Astrocyte (in vitro differentiated cells and primary cell): ENCODE results near the gene NSD1. TPM values are rescaled to one million over a fixed set of nuclear protein-coding genes. Genes with fewer than 3 reads are reported as not detected.

Experiments
- DNase-seq: peaks from one replicate; pipeline ENCODE4 v3.0.0-alpha.2; 2010; ENCODE audit warnings: low read depth
- FAIRE-seq: peaks from 2 replicates; lab custom pipeline; 2011; peaks lifted over from hg19 to GRCh38; lab: Jason Lieb, UNC
- H2AFZ ChIP-seq: 2 replicates; pipeline ENCODE4 v1.6.0; 2012; ENCODE audit warnings: low read depth, low read length, inconsistent platforms
- H3K27ac ChIP-seq: 2 replicates; pipeline ENCODE4 v1.5.1; 2011; ENCODE audit warnings: low read depth, low read length, inconsistent platforms
- H3K27me3 ChIP-seq: 2 replicates; pipeline ENCODE4 v1.6.0; 2011; ENCODE audit warnings: low read length, inconsistent platforms; ENCODE audit not compliant: insufficient read depth
- H3K36me3 ChIP-seq: 2 replicates; pipeline ENCODE4 v1.5.1; 2011; ENCODE audit warnings: low read length, inconsistent platforms; ENCODE audit not compliant: insufficient read depth
- H3K4me1 ChIP-seq: 2 replicates; pipeline ENCODE4 v1.5.1; 2011; ENCODE audit warnings: low read length, inconsistent platforms; ENCODE audit not compliant: insufficient read depth
- H3K4me2 ChIP-seq: 2 replicates; pipeline ENCODE4 v1.6.0; 2012; ENCODE audit warnings: low read length, inconsistent platforms
- H3K4me3 ChIP-seq: 2 replicates; pipeline ENCODE4 v1.5.1; 2011; ENCODE audit warnings: low read depth, mild to moderate bottlenecking, low read length, inconsistent platforms; ENCODE audit not compliant: insufficient read depth
- H3K79me2 ChIP-seq: 2 replicates; pipeline ENCODE4 v1.6.0; 2012; ENCODE audit warnings: mild to moderate bottlenecking, low read length, inconsistent platforms; ENCODE audit not compliant: insufficient read depth
- H3K9ac ChIP-seq: 2 replicates; pipeline ENCODE4 v1.6.0; 2012; ENCODE audit warnings: mild to moderate bottlenecking, low read length, inconsistent platforms
- H3K9me3 ChIP-seq: 2 replicates; pipeline ENCODE4 v1.5.1; 2012; ENCODE audit warnings: low read depth, mild to moderate bottlenecking, low read length, inconsistent platforms; ENCODE audit not compliant: insufficient read depth
- H4K20me1 ChIP-seq: 2 replicates; pipeline ENCODE4 v1.6.0; 2012; ENCODE audit warnings: low read length, inconsistent platforms; ENCODE audit not compliant: insufficient read depth
- H3K27ac Mint-ChIP-seq: one replicate; pipeline ENCODE4 v1.8.0; 2021; ENCODE audit warnings: mild to moderate bottlenecking, mixed read lengths; ENCODE audit not compliant: unreplicated experiment
- H3K27me3 Mint-ChIP-seq: one replicate; pipeline ENCODE4 v1.8.0; 2021; ENCODE audit warnings: low read depth, mixed read lengths; ENCODE audit not compliant: unreplicated experiment
- H3K36me3 Mint-ChIP-seq: one replicate; pipeline ENCODE4 v1.8.0; 2021; ENCODE audit warnings: low read depth, mixed read lengths; ENCODE audit not compliant: unreplicated experiment
- H3K4me1 Mint-ChIP-seq: one replicate; pipeline ENCODE4 v1.8.0; 2021; ENCODE audit warnings: low read depth, mixed read lengths; ENCODE audit not compliant: unreplicated experiment
- H3K4me3 Mint-ChIP-seq: one replicate; pipeline ENCODE4 v1.8.0; 2021; ENCODE audit warnings: mild to moderate bottlenecking, moderate library complexity, mixed read lengths; ENCODE audit not compliant: unreplicated experiment
- H3K9me3 Mint-ChIP-seq: one replicate; pipeline ENCODE4 v1.8.0; 2021; ENCODE audit warnings: mild to moderate bottlenecking, mixed read lengths; ENCODE audit not compliant: unreplicated experiment
- CTCF ChIP-seq: IDR thresholded peaks from 2 replicates; pipeline ENCODE4 v1.5.1; 2011; ENCODE audit warnings: low read depth, mild to moderate bottlenecking, inconsistent platforms, low read length, moderate library complexity; ENCODE audit not compliant: insufficient read depth
- EZH2 ChIP-seq: IDR thresholded peaks from 2 replicates; pipeline ENCODE4 v1.6.1; 2012; ENCODE audit warnings: mild to moderate bottlenecking, low read length, inconsistent platforms; ENCODE audit not compliant: insufficient read depth
- total RNA-seq: library from RNA; stranded (reverse); gene quantifications from 2 replicates; pipeline ENCODE4 v1.2.1, GENCODE V29; 2021

Gene NSD1
- total RNA-seq, 1 donor from 2014 or later: 71.9 TPM

- no peak overlapping the region for H3K4me3 Mint-ChIP-seq
- FAIRE-seq (no peak), DNase-seq (no peak)
- no peaks in the 10 kb centered on the region for H3K36me3 ChIP-seq
- H3K27ac Mint-ChIP-seq: no peak overlapping the region
- no peaks in the 10 kb centered on the region for H3K9me3 ChIP-seq
- H3K27me3 ChIP-seq: no peaks in the 10 kb centered on the region
- peaks cover 1% of the 10 kb centered on the region for H4K20me1 ChIP-seq
- H3K4me1 ChIP-seq: no peaks in the 10 kb centered on the region
- H3K27ac ChIP-seq: no peak overlapping the region
- TF ChIP-seq EZH2 (no peak), CTCF (no peak)
- no peak overlapping the region for H3K4me2 ChIP-seq
- H3K4me3 ChIP-seq: no peak overlapping the region
- no peak overlapping the region for H3K9ac ChIP-seq
- peaks cover 32% of the 10 kb centered on the region for H3K27me3 Mint-ChIP-seq
- H3K79me2 ChIP-seq: no peaks in the 10 kb centered on the region
- H3K9me3 Mint-ChIP-seq: no peaks in the 10 kb centered on the region
- no peaks in the 10 kb centered on the region for H3K4me1 Mint-ChIP-seq
- H2AFZ ChIP-seq: no peak overlapping the region
- no peaks in the 10 kb centered on the region for H3K36me3 Mint-ChIP-seq
Observed at GRCh38 chr5:177107159-177107558, 26.4 kb upstream of the NSD1 start.

- Histone ChIP-seq H3K4me2 (no peak overlapping the region), H3K9ac (no peak overlapping the region), H3K79me2 (no peaks in the 10 kb centered on the region), H4K20me1 (peaks cover 6% of the 10 kb centered on the region), H3K27me3 (no peaks in the 10 kb centered on the region), H3K9me3 (no peaks in the 10 kb centered on the region), H3K4me1 (no peaks in the 10 kb centered on the region), H2AFZ (no peak overlapping the region), H3K27ac (no peak overlapping the region), H3K4me3 (no peak overlapping the region), H3K36me3 (no peaks in the 10 kb centered on the region)
- TF ChIP-seq CTCF: no peak
- TF ChIP-seq EZH2: no peak
- H3K27ac Mint-ChIP-seq: no peak overlapping the region
- peak overlapping the region; percentile 37 for H3K4me3 Mint-ChIP-seq
- H3K4me1 Mint-ChIP-seq: no peaks in the 10 kb centered on the region
- H3K9me3 Mint-ChIP-seq: no peaks in the 10 kb centered on the region
- DNase-seq (no peak), FAIRE-seq (no peak)
- H3K36me3 Mint-ChIP-seq: no peaks in the 10 kb centered on the region
- H3K27me3 Mint-ChIP-seq: peaks cover 33% of the 10 kb centered on the region
Observed at GRCh38 chr5:177109810-177110209, 23.8 kb upstream of the NSD1 start.

GRCh38 chr5:177111720-177112394 lies 21.7 kb upstream of the NSD1 start:
- H3K4me1 ChIP-seq: peaks cover 4% of the 10 kb centered on the region
- no peak overlapping the region for H3K4me2 ChIP-seq
- H3K4me3 Mint-ChIP-seq: no peak overlapping the region
- no peak overlapping the region for H3K27ac ChIP-seq
- TF ChIP-seq EZH2 (no peak), CTCF (peak; percentile 93)
- peaks cover 6% of the 10 kb centered on the region for H4K20me1 ChIP-seq
- no peak overlapping the region for H2AFZ ChIP-seq
- no peaks in the 10 kb centered on the region for H3K27me3 ChIP-seq
- H3K79me2 ChIP-seq: no peaks in the 10 kb centered on the region
- no peak for FAIRE-seq
- H3K27me3 Mint-ChIP-seq: peaks cover 29% of the 10 kb centered on the region
- peaks cover 1% of the 10 kb centered on the region for H3K36me3 Mint-ChIP-seq
- H3K9me3 ChIP-seq: no peaks in the 10 kb centered on the region
- H3K9ac ChIP-seq: no peak overlapping the region
- H3K36me3 ChIP-seq: no peaks in the 10 kb centered on the region
- H3K4me1 Mint-ChIP-seq: no peaks in the 10 kb centered on the region
- no peaks in the 10 kb centered on the region for H3K9me3 Mint-ChIP-seq
- H3K4me3 ChIP-seq: no peak overlapping the region
- no peak for DNase-seq
- H3K27ac Mint-ChIP-seq: no peak overlapping the region
